Smooth muscle cell (in vitro differentiated cells): ENCODE data around the gene HECA. TPM values are rescaled to one million over a fixed set of nuclear protein-coding genes. Genes with fewer than 3 reads are reported as not detected.

ENCODE experiments used
- DNase-seq: peaks from one replicate; lab custom pipeline; 2025; ENCODE audit not compliant: unreplicated experiment; lab: John Stamatoyannopoulos, UW
- H2AFZ ChIP-seq: fragments of 200-600 bp; sonication (generic); 2 replicates; pipeline ENCODE4 v1.6.0; 2016; ENCODE audit warnings: antibody characterized with exemption, low read depth, mild to moderate bottlenecking
- H3F3A ChIP-seq: fragments of 200-600 bp; sonication (generic); 2 replicates; pipeline ENCODE4 v1.6.0; 2017; ENCODE audit warnings: antibody characterized with exemption, low read depth
- H3K27ac ChIP-seq: fragments of 200-600 bp; sonication (generic); 2 replicates; pipeline ENCODE4 v1.5.1; 2016; ENCODE audit warnings: low read depth, mild to moderate bottlenecking
- H3K27me3 ChIP-seq: fragments of 200-600 bp; sonication (generic); 2 replicates; pipeline ENCODE4 v1.6.1; 2016; ENCODE audit warnings: low read depth, mild to moderate bottlenecking
- H3K36me3 ChIP-seq: fragments of 200-600 bp; sonication (generic); 2 replicates; pipeline ENCODE4 v1.5.1; 2016; ENCODE audit warnings: low read depth
- H3K4me1 ChIP-seq: fragments of 200-600 bp; sonication (generic); 2 replicates; pipeline ENCODE4 v1.5.1; 2016; ENCODE audit warnings: low read depth
- H3K4me2 ChIP-seq: fragments of 200-600 bp; sonication (generic); 2 replicates; pipeline ENCODE4 v1.6.0; 2016; ENCODE audit warnings: mild to moderate bottlenecking
- H3K4me3 ChIP-seq: fragments of 200-600 bp; sonication (generic); 2 replicates; pipeline ENCODE4 v1.5.1; 2016; ENCODE audit warnings: mild to moderate bottlenecking
- H3K79me2 ChIP-seq: fragments of 200-600 bp; sonication (generic); 2 replicates; pipeline ENCODE4 v1.6.0; 2016; ENCODE audit warnings: low read depth, mild to moderate bottlenecking
- H3K9ac ChIP-seq: fragments of 200-600 bp; sonication (generic); 2 replicates; pipeline ENCODE4 v1.6.0; 2016; ENCODE audit warnings: low read depth
- H3K9me3 ChIP-seq: fragments of 200-600 bp; sonication (generic); replicated peaks from 2 replicates; pipeline ENCODE4 v1.5.1; 2016; ENCODE audit warnings: low read depth
- H4K20me1 ChIP-seq: fragments of 200-600 bp; sonication (generic); 2 replicates; pipeline ENCODE4 v1.6.0; 2016; ENCODE audit warnings: low read depth
- WGBS: methylation state at CpG from one replicate; pipeline ENCODE4 v1.1.7; 2016; ENCODE audit warnings: low lambda C conversion rate; 5-methylcytosine and 5-hydroxymethylcytosine counted together
- polyA plus RNA-seq: library from polyadenylated mRNA; unstranded; fragments of >200 nt; fragmentation: Nextera tagmentation; extraction: Ambion mirVana; gene quantifications from 2 replicates; pipeline ENCODE4 v1.2.1, GENCODE V29; 2016
- total RNA-seq: library from RNA; depleted of rRNA; stranded (reverse); fragments of >200 nt; gene quantifications from 2 replicates; pipeline ENCODE4 v1.2.3, GENCODE V29; 2014
- TF ChIP-seq, protein P1 (sequence below): fragments of 200-600 bp; sonication (generic); IDR thresholded peaks from 2 replicates; pipeline ENCODE4 v1.5.1; 2017; ENCODE audit warnings: borderline replicate concordance, mild to moderate bottlenecking, antibody characterized with exemption; ENCODE audit not compliant: insufficient read depth, poor library complexity, severe bottlenecking

Gene HECA
- total and polyA plus RNA-seq, 2 experiments from 2014 or later = 7.7 to 19.7 TPM

DNA sequence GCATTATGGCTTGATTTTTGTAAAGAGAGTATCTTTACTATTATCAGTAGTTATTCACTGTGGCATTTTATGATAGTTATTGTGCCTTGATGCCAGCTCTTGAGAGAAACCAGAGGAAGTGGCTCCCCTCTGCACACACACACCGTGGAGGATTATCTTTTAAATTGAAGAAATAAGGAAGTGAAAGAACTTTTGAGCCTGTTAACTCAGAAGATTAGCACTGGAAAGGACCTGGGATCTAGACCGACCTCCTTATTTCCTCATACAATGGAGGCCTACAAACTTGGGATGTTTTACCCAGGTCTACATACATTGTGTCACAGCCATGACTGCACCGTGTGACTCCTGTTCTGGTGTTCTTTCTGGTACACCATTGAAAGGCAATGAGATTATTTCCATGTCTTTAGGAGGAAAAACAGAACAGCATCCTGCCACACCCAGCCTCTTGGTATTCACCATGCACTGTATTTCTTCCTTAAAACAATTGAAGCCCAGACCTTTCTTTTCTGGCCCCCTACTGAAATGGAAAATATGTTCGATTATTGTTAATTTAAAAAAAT lies 40.6 kb downstream of the HECA start:
- Histone ChIP-seq H3K27me3 (no peaks in the 10 kb centered on the region), H2AFZ (no peak overlapping the region), H3K4me3 (no peak overlapping the region), H3K9me3 (no peaks in the 10 kb centered on the region), H4K20me1 (peaks cover 7% of the 10 kb centered on the region), H3K36me3 (no peaks in the 10 kb centered on the region), H3K9ac (no peak overlapping the region), H3K27ac (no peak overlapping the region), H3K79me2 (peaks cover 7% of the 10 kb centered on the region), H3K4me1 (no peaks in the 10 kb centered on the region), H3F3A (no peaks in the 10 kb centered on the region), H3K4me2 (no peak overlapping the region)
- WGBS = 77% methylated on average over 4 of the region's 4 CpGs
- TF ChIP-seq, protein P1, sequence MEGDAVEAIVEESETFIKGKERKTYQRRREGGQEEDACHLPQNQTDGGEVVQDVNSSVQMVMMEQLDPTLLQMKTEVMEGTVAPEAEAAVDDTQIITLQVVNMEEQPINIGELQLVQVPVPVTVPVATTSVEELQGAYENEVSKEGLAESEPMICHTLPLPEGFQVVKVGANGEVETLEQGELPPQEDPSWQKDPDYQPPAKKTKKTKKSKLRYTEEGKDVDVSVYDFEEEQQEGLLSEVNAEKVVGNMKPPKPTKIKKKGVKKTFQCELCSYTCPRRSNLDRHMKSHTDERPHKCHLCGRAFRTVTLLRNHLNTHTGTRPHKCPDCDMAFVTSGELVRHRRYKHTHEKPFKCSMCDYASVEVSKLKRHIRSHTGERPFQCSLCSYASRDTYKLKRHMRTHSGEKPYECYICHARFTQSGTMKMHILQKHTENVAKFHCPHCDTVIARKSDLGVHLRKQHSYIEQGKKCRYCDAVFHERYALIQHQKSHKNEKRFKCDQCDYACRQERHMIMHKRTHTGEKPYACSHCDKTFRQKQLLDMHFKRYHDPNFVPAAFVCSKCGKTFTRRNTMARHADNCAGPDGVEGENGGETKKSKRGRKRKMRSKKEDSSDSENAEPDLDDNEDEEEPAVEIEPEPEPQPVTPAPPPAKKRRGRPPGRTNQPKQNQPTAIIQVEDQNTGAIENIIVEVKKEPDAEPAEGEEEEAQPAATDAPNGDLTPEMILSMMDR = no peak
- no peak for DNase-seq

DNA sequence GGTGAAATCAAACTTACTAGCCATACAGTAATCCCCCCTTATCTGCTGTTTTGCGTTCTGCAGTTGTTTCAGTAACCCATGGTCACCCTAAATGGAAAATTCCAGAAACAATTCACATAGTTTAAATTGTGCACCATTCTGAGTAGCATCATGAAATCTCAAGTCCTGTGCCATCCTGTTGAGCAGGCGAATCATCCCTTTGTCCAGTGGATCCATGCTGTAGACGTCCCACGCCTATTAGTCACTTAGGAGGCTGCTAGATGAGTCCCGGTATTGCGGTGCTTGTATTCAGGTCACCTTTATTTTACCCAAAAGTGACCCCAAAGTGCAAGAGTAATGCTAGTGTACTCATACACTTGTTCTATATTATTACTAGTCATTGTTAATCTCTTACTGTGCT lies 46.4 kb downstream of the HECA start:
- H3K36me3 ChIP-seq = no peaks in the 10 kb centered on the region
- no peak overlapping the region for H3K4me3 ChIP-seq
- no peak overlapping the region for H3K4me2 ChIP-seq
- H3K4me1 ChIP-seq = no peaks in the 10 kb centered on the region
- DNase-seq = no peak
- H3K9me3 ChIP-seq = no peaks in the 10 kb centered on the region
- H3F3A ChIP-seq = no peaks in the 10 kb centered on the region
- H3K9ac ChIP-seq = no peak overlapping the region
- H2AFZ ChIP-seq = no peak overlapping the region
- no peaks in the 10 kb centered on the region for H3K79me2 ChIP-seq
- H4K20me1 ChIP-seq = no peaks in the 10 kb centered on the region
- H3K27me3 ChIP-seq = no peaks in the 10 kb centered on the region
- WGBS = 86% methylated on average over 6 of the region's 6 CpGs
- TF ChIP-seq, protein P1 = no peak
- H3K27ac ChIP-seq = no peak overlapping the region

DNA sequence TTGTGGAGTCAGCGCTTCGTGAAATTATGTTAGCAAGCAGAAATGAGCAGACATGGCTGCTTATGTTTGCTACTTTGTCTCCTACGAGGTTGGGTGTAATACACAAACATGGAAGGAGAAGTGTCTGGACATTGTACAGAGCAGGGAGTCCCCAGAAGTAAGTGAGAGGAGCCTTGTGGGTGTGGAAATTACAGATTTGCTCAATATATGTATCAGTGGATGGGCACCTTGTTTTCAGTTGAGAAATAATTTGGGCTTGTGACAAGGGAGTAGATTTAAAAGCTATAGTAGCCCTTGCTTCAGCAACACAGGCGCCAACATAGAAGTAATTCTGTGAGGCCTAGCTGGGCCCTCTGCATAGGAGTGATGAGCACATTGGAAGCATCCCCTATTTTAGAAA lies 49.2 kb downstream of the HECA start:
- Histone ChIP-seq H3K27me3 (no peaks in the 10 kb centered on the region), H4K20me1 (no peaks in the 10 kb centered on the region), H3K79me2 (no peaks in the 10 kb centered on the region), H3K9me3 (no peaks in the 10 kb centered on the region), H3F3A (no peaks in the 10 kb centered on the region), H3K4me3 (no peak overlapping the region), H2AFZ (no peak overlapping the region), H3K36me3 (no peaks in the 10 kb centered on the region), H3K4me1 (no peaks in the 10 kb centered on the region), H3K9ac (no peak overlapping the region), H3K4me2 (no peak overlapping the region), H3K27ac (no peak overlapping the region)
- TF ChIP-seq, protein P1 = no peak
- 85% methylated on average over 4 of the region's 4 CpGs for WGBS
- DNase-seq = no peak

DNA sequence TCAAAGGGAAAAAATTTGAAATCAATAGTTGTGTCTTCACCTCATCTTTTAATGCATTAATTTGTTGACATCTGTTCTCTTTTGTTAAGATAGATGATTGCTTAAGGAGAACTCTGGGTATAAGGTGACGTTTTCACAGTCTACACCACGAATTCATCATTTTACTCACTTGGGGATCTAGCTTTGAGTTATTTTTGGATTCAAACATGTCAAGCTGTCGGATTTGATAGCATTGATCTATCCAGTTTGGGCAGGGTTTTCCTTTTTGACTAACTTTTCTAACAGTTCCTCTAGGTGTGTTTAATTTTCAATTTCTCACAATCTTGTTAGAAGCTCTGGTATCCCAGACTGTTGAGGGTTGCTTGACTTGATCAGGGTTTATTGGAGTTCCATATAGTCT lies 49.6 kb downstream of the HECA start:
- H4K20me1 ChIP-seq = no peaks in the 10 kb centered on the region
- no peaks in the 10 kb centered on the region for H3F3A ChIP-seq
- no peaks in the 10 kb centered on the region for H3K36me3 ChIP-seq
- TF ChIP-seq, protein P1 = no peak
- H3K27me3 ChIP-seq = no peaks in the 10 kb centered on the region
- H3K27ac ChIP-seq = no peak overlapping the region
- H3K9ac ChIP-seq = no peak overlapping the region
- H3K4me1 ChIP-seq = no peaks in the 10 kb centered on the region
- no peak for DNase-seq
- no peaks in the 10 kb centered on the region for H3K9me3 ChIP-seq
- no peak overlapping the region for H2AFZ ChIP-seq
- H3K79me2 ChIP-seq = no peaks in the 10 kb centered on the region
- no peak overlapping the region for H3K4me3 ChIP-seq
- WGBS = 96% methylated on average over 3 of the region's 3 CpGs
- no peak overlapping the region for H3K4me2 ChIP-seq
